Epithelial cell of esophagus (primary cell): ENCODE data around the gene YEATS4.

Experiments used
- DNase-seq: peaks from one replicate; pipeline ENCODE4 v3.0.0; 2010; ENCODE audit warnings: low read depth
- H3K4me3 ChIP-seq: 2 replicates; pipeline ENCODE4 v1.5.1; 2011; ENCODE audit warnings: mild to moderate bottlenecking, low read length, control low read depth
- TF ChIP-seq, protein P1 (sequence below): IDR thresholded peaks from 2 replicates; pipeline ENCODE4 v1.5.1; 2011; ENCODE audit warnings: low read depth, mild to moderate bottlenecking, low read length, control low read depth, inconsistent platforms; ENCODE audit not compliant: insufficient read depth; ENCODE audit errors: missing control alignments

YEATS4 gene

DNA sequence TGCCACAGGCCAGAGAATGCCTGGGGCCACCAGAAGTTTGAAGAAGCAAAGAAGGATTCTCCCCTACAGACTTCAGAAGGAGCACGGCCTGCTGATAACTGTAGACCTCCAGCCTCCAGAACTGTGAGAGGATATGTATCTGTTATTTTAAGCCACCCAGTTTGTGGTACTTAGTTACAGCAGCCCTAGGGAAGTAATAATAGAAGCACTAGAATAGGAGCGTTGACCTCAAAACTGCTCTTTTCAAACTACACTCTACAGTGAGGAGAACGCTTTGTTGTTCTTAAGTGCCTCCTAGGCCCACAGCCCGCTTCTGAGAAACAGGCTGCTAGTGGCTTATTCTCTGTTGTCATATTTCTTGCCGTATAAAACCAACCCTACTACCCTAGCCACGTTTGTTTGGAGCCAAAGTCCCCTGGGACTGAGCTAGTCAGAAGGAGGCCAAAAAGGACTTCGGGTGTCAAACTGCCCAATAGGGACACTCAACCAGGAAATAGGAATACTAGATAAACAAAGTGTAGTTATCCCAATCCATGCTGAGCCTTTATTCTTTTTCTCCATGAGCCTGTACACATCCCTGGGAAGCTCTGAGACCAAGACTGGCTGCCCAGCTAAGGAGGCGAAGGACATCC is 72.2 kb downstream of the YEATS4 start:
- no peak for DNase-seq
- TF ChIP-seq, protein P1, sequence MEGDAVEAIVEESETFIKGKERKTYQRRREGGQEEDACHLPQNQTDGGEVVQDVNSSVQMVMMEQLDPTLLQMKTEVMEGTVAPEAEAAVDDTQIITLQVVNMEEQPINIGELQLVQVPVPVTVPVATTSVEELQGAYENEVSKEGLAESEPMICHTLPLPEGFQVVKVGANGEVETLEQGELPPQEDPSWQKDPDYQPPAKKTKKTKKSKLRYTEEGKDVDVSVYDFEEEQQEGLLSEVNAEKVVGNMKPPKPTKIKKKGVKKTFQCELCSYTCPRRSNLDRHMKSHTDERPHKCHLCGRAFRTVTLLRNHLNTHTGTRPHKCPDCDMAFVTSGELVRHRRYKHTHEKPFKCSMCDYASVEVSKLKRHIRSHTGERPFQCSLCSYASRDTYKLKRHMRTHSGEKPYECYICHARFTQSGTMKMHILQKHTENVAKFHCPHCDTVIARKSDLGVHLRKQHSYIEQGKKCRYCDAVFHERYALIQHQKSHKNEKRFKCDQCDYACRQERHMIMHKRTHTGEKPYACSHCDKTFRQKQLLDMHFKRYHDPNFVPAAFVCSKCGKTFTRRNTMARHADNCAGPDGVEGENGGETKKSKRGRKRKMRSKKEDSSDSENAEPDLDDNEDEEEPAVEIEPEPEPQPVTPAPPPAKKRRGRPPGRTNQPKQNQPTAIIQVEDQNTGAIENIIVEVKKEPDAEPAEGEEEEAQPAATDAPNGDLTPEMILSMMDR = no peak
- no peak overlapping the region for H3K4me3 ChIP-seq

DNA sequence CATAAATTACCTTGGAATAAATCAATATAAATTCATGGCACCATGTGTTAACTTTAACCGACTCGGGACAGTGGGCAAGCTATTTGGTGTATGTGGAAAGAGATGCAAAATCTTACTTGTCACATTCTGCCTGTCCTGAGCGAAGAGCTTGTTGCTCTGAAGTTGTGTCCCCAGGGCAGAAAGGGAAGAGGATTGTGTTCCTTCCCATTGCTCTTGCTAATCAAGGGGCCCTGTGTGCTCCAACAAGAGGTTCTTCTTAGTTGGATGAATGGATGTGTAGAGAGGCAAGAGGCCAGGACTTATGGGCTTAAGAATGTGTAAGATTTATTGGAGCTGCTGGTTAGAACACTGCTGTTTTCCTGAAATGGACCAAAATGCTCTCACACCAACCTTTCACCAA is 74.1 kb downstream of the YEATS4 start:
- TF ChIP-seq, protein P1 = no peak
- H3K4me3 ChIP-seq = no peak overlapping the region
- DNase-seq = no peak

DNA sequence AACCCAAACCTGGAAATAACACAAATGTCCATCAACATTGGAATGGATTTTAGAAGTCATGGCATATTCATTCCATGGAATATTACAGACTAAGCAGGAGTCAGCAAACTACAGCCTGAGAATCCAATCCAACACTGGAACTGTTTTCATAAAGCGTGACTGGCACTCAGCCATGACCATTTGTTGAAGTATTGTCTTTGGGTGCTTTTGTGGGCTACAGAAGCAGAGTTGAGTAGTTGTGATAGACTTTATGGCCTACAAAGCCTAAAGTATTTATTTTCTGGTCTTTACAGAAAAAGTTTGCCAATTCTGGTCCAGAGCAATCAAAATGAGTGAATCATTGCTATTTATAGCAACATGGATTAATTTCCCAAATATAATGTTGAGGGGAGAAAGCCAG is 76.1 kb downstream of the YEATS4 start:
- TF ChIP-seq, protein P1 = no peak
- H3K4me3 ChIP-seq = no peak overlapping the region
- DNase-seq = no peak

DNA sequence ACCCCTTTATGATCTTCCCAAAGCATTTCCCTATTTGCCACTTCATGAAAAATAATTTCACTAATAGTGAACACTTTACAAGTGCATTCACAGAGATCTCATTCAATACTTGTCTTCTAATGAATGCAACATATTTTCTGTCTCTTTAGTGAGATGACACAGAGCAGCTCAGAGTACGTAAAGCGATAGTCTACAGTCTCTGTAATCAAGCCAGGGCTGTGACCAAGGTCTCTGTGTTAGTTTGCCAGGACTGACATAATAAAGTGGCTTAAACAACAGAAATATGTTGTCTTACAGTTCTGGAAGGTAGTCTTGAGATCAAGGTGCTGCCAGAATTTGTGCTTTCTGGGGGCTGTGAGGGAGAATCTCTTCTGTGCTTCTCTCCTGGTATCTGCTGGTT is 77.5 kb downstream of the YEATS4 start:
- TF ChIP-seq, protein P1 = no peak
- H3K4me3 ChIP-seq = no peak overlapping the region
- DNase-seq = no peak

DNA sequence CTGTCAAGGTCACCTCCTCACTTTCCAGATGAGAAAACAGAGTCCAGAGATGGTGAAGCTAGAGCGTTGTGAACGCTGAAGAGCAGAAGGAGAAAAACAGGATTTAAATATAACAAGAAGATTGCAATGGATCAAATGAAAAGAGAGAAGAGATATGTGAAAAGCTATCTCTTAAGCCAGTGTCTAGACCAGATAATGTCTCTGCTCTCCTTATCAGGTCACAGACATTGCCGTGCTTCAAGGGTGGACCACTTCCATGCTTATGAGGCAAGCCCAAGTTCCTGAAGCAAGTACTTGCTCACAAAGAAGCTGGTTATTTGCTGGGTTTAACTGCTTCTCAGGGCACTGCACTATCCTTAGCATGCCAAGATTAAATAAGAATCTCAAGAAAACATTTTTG is 79.0 kb downstream of the YEATS4 start:
- H3K4me3 ChIP-seq = no peak overlapping the region
- DNase-seq = no peak
- TF ChIP-seq, protein P1 = no peak

DNA sequence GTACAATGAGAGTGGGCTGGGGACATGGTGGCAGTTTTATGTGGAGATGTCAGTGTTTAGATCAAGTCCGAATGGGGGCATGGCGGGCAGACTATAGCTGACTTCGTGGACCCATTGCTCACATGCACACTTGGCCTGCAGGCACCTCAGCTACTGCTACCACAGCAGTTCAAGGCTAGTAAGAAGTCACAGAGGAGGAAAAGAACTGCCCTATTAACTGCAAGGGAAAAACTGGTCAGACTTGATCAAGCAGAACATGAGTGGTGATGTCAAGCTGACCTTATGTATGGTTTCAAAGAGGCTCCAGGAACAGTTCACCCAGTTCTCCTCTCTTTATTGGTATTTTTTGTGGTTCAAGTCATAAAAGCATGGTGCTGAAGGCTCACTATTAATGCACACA is 80.5 kb downstream of the YEATS4 start:
- DNase-seq = peak; percentile 75
- no peak overlapping the region for H3K4me3 ChIP-seq
- TF ChIP-seq, protein P1 = no peak
